ENCODE results near the gene IRS2. TPM values are rescaled to one million over a fixed set of nuclear protein-coding genes. Genes with fewer than 3 reads are reported as not detected.

IRS2 gene
- total and polyA plus RNA-seq, 4 donors = 6.8 to 27.1 (median 15.4) TPM

DNA sequence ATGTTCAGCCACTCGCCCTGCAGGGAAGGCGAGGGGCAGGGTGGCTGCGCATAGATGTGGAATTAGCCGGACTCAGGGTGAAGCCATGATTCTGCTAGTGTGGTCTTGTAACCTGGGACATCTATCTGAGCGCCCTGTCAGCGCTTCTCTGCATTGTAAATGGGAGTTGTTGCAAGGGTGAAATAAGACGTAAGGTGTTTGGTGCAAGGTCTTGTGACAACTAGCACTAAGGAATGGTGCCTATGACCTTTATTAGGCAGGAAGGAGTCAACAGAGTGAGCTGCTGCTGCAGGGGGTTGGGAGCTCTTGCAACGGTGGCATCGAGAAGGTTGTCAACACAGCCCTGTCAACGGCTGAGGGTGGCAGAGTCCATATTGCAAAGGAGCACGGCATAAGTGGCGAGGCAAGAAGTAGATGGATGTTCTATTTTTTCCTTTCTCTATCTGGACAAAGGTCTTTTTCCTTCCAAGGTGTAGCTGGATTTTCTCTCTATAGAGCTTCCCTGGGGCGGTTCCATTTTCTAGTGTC lies 49.3 kb downstream of the IRS2 start:
- no peaks in the 10 kb centered on the region for H3K9me3 ChIP-seq (ENCODE audit: control insufficient read depth in 4 of 4, insufficient read depth in 3 of 4, low read length in 3 of 4)
- 88 to 89% methylated on average over 13 of the region's 13 CpGs for whole genome bisulfite sequencing, 2 donors
- no peaks in the 10 kb centered on the region for H3K27me3 ChIP-seq (ENCODE audit: control insufficient read depth in 3 of 3, insufficient read depth in 3 of 3, low read length in 2 of 3)
- no peak overlapping the region for H3K4me3 ChIP-seq
- H3K4me1 ChIP-seq (ENCODE audit: control insufficient read depth in 5 of 5, insufficient read depth in 5 of 5, low read length in 5 of 5) = no peaks in the 10 kb centered on the region
- DNase-seq (no peak), ATAC-seq (ENCODE audit: insufficient read depth, low FRiP score) (no peak)
- no peak overlapping the region for H3K27ac ChIP-seq (ENCODE audit: low read depth in 1 of 2, low read length in 1 of 2)
- no peak for TF ChIP-seq CTCF (IDR thresholded peaks at IDR 0.05; ENCODE audit: control extremely low read depth, extremely low read depth)
- H3K9ac ChIP-seq (ENCODE audit: insufficient read depth in 1 of 2, low read length in 2 of 2) = no peak overlapping the region
- no peaks in the 10 kb centered on the region for H3K36me3 ChIP-seq (ENCODE audit: control insufficient read depth in 4 of 4, insufficient read depth in 4 of 4, low read length in 4 of 4)

DNA sequence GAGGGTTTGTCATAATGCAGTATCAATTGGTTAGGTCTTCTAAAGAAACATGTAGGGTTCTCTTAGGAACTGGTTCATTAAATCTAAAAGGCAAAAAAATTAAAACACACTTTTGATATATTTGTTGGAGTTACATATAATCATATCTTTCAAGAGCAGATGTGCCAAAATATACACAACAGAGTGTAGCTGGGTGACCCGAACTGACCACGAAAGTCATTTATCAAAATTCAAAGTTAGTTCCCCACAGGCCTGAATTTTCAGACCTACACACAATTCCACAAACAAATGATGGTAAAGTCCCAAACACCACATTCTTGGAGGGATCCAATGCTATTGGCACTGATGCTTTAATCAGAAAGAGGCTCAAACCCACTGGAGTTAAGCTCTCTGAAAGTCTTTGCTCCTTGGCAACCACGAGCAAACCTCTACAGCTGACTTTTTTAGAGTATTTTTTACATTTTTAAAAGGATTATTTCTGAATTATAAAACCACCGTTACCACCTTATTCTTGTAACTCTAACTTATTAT lies 50.9 kb downstream of the IRS2 start:
- H3K9me3 ChIP-seq (ENCODE audit: control insufficient read depth in 4 of 4, insufficient read depth in 3 of 4, low read length in 3 of 4) = peaks cover 0 to 4% (median 0%) of the 10 kb centered on the region in 4 donors
- no peak overlapping the region for H3K9ac ChIP-seq (ENCODE audit: insufficient read depth in 1 of 2, low read length in 2 of 2)
- no peaks in the 10 kb centered on the region for H3K36me3 ChIP-seq (ENCODE audit: control insufficient read depth in 4 of 4, insufficient read depth in 4 of 4, low read length in 4 of 4)
- H3K27ac ChIP-seq (ENCODE audit: low read depth in 1 of 2, low read length in 1 of 2) = no peak overlapping the region
- H3K4me3 ChIP-seq = no peak overlapping the region
- TF ChIP-seq CTCF (IDR thresholded peaks at IDR 0.05; ENCODE audit: control extremely low read depth, extremely low read depth) = no peak
- no peaks in the 10 kb centered on the region for H3K27me3 ChIP-seq (ENCODE audit: control insufficient read depth in 3 of 3, insufficient read depth in 3 of 3, low read length in 2 of 3)
- no peak for ATAC-seq (ENCODE audit: insufficient read depth, low FRiP score)
- H3K4me1 ChIP-seq (ENCODE audit: control insufficient read depth in 5 of 5, insufficient read depth in 5 of 5, low read length in 5 of 5) = no peaks in the 10 kb centered on the region
- 60 to 76% methylated on average over 4 of the region's 4 CpGs for WGBS, 2 donors
- no peak for DNase-seq

GRCh38 chr13:109734002-109734785 lies 52.2 kb downstream of the IRS2 start:
- DNase-seq (no peak), ATAC-seq (ENCODE audit: insufficient read depth, low FRiP score) (no peak)
- H3K9me3 ChIP-seq (ENCODE audit: control insufficient read depth in 4 of 4, insufficient read depth in 3 of 4, low read length in 3 of 4) = peaks cover 0 to 4% (median 0%) of the 10 kb centered on the region in 4 donors
- H3K4me1 ChIP-seq (ENCODE audit: control insufficient read depth in 5 of 5, insufficient read depth in 5 of 5, low read length in 5 of 5) = peaks cover 0 to 4% (median 0%) of the 10 kb centered on the region in 5 donors
- no peak overlapping the region for H3K4me3 ChIP-seq
- WGBS, 2 donors = 88 to 89% methylated on average over 21 of the region's 21 CpGs
- no peak overlapping the region for H3K9ac ChIP-seq (ENCODE audit: insufficient read depth in 1 of 2, low read length in 2 of 2)
- H3K36me3 ChIP-seq (ENCODE audit: control insufficient read depth in 4 of 4, insufficient read depth in 4 of 4, low read length in 4 of 4) = no peaks in the 10 kb centered on the region
- no peak overlapping the region for H3K27ac ChIP-seq (ENCODE audit: low read depth in 1 of 2, low read length in 1 of 2)
- no peaks in the 10 kb centered on the region for H3K27me3 ChIP-seq (ENCODE audit: control insufficient read depth in 3 of 3, insufficient read depth in 3 of 3, low read length in 2 of 3)
- no peak for TF ChIP-seq CTCF (IDR thresholded peaks at IDR 0.05; ENCODE audit: control extremely low read depth, extremely low read depth)

Data from lung (tissue), 12 donors.